GM18517 (cell line): ENCODE results near the gene GPR108.

Source experiments
- ATAC-seq: cut with Tn5 transposase; IDR thresholded peaks from one replicate; pipeline ENCODE4 v1.9.1; 2021; ENCODE audit warnings: mild to moderate bottlenecking, moderate library complexity; ENCODE audit not compliant: unreplicated experiment

The GPR108 gene

DNA sequence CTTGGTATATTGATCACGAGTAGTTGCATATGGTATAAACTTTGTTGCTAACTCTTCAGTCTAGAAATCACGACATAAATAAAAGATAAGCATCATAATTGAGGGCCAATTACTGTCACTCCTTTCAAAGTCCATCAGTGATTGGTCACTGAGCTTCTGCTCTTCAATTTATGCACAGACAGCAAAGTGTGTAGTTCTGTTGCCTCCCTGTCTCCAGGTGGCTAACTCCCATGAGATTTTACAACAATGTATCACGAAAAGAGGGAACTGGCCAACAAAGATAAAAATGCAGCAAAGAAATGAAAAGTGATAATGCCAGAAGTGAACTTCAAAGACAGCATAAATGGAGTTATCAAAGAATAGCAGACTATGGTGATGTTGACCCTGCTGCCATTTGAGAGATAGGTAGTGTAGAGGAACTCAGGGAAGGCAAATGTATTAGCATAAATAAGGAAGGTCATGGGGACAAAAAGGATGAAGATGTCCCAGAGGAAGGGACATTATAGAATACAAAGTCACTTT, 54.7 kb downstream of the GPR108 start:
- ATAC-seq, result no peak

DNA sequence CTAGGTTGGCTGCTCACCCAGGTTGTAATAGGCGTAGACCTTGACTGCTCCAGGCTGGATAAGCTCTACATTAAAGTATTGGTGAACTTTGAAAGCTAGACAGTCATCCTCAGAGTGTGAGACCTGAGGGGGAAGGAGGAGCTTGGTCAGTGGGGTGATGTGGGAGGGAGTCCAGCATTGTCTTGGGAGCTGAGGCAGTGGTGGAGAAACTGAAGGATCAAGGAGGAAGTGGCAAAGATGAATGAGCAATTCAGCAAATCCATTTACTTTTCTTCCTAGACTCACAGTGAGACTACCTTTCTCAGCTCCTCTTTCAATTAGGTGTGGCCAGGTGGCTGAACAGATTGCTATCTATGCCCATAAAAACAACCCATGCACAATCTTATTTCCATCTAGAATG, 57.2 kb downstream of the GPR108 start:
- no peak for ATAC-seq
